HepG2 (cell line): Measurements from ENCODE around the gene MBTPS1. TPM values are rescaled to one million over a fixed set of nuclear protein-coding genes. Genes with fewer than 3 reads are reported as not detected.

ENCODE experiments used
- ATAC-seq: fragments of 200-7000 bp; cut with Tn5 transposase; 3 replicates; pipeline ENCODE4 v1.9.1; 2020; ENCODE audit warnings: mild to moderate bottlenecking, moderate library complexity
- BruUV-seq: library from RNA; stranded (reverse); fragments of 400-500 nt; replicated peaks from 2 replicates; lab custom pipeline; 2021; lab: Mats Ljungman, UMichigan
- CTCF ChIA-PET: fragments of 300-600 bp; formaldehyde crosslinking; extraction: SDS; loops from one replicate; lab custom pipeline; 2021; ENCODE audit warnings: low total read pairs, inconsistent platforms, low intra/inter-chr PET ratio; lab: Yijun Ruan, JAX
- POLR2A ChIA-PET: fragments of 350-600 bp; sonication (Branson Sonifier 250); formaldehyde crosslinking; loops from one replicate; lab custom pipeline; 2020; ENCODE audit warnings: antibody characterized with exemption, inconsistent platforms; lab: Yijun Ruan, JAX
- DNase-seq: peaks from one replicate; pipeline ENCODE4 v3.0.0-alpha.2; 2015; ENCODE audit warnings: low spot score
- FAIRE-seq: peaks from 3 replicates; lab custom pipeline; 2011; peaks lifted over from hg19 to GRCh38; lab: Jason Lieb, UNC
- H2AFZ ChIP-seq: one replicate; pipeline ENCODE4 v1.6.1; 2011; ENCODE audit warnings: low read length, inconsistent platforms
- H3K27ac ChIP-seq: fragments of 300-600 bp; 3 replicates; pipeline ENCODE4 v1.8.0; 2011; ENCODE audit warnings: mixed run types, mild to moderate bottlenecking, mixed read lengths, low read length, inconsistent platforms; ENCODE audit not compliant: insufficient read depth; ENCODE audit errors: extremely low read length
- H3K27me3 ChIP-seq, 2 experiments: fragments of 200-600 bp in 1 of 2; 2 replicates in 1 of 2; 3 replicates in 1 of 2; pipeline versions ENCODE4 v1.6.0 to v1.8.0; 2011; ENCODE audit warnings: low read length in 2 of 2, mild to moderate bottlenecking in 2 of 2, moderate library complexity in 2 of 2, inconsistent platforms in 1 of 2; ENCODE audit not compliant: insufficient read depth in 2 of 2, control insufficient read depth in 1 of 2
- H3K36me3 ChIP-seq, 2 experiments: fragments of 200-600 bp in 1 of 2; replicated peaks in 1 of 2; 2 replicates in 1 of 2; 3 replicates in 1 of 2; pipeline versions ENCODE4 v1.5.1 to v1.8.0; 2011; ENCODE audit warnings: low read length in 2 of 2, inconsistent platforms in 1 of 2; ENCODE audit not compliant: insufficient read depth in 2 of 2, control insufficient read depth in 1 of 2
- H3K4me1 ChIP-seq: 2 replicates; pipeline ENCODE4 v1.5.1; 2012; ENCODE audit warnings: low read length, inconsistent platforms; ENCODE audit not compliant: insufficient read depth
- H3K4me2 ChIP-seq: 2 replicates; pipeline ENCODE4 v1.6.0; 2011; ENCODE audit warnings: low read depth, low read length, inconsistent platforms
- H3K4me3 ChIP-seq, 3 experiments: fragments of 200-600 bp in 1 of 3; sonication (generic), shearing (Covaris generic) in 1 of 3; replicated peaks in 1 of 3; 2 replicates each; pipeline ENCODE4 v1.5.1; 2011 to 2016; ENCODE audit warnings: low read length in 3 of 3, inconsistent platforms in 2 of 3, low read depth in 2 of 3, mild to moderate bottlenecking in 2 of 3, control low read depth in 1 of 3, mixed read lengths in 1 of 3; ENCODE audit not compliant: insufficient read depth in 1 of 3
- H3K79me2 ChIP-seq: one replicate; pipeline ENCODE4 v1.6.1; 2011; ENCODE audit warnings: low read length, inconsistent platforms; ENCODE audit not compliant: insufficient read depth
- H3K9ac ChIP-seq: 2 replicates; pipeline ENCODE4 v1.6.0; 2011; ENCODE audit warnings: mild to moderate bottlenecking, low read depth, low read length, inconsistent platforms; ENCODE audit not compliant: insufficient read depth
- H3K9me3 ChIP-seq: 2 replicates; pipeline ENCODE4 v1.5.1; 2012; ENCODE audit warnings: mild to moderate bottlenecking, low read length
- H4K20me1 ChIP-seq: 2 replicates; pipeline ENCODE4 v1.6.0; 2011; ENCODE audit warnings: inconsistent platforms, mild to moderate bottlenecking, low read length, moderate library complexity; ENCODE audit not compliant: insufficient read depth
- BHLHE40 ChIP-seq: IDR thresholded peaks from 2 replicates; pipeline ENCODE4 v1.6.1; 2011; ENCODE audit warnings: low read length, improper control_type of control experiment
- CCDC6 ChIP-seq: sonication (generic); formaldehyde crosslinking; IDR thresholded peaks from 2 replicates; pipeline ENCODE4 v1.8.1; 2022; ENCODE audit warnings: mild to moderate bottlenecking, missing genetic modification reagents, moderate library complexity
- EEA1 ChIP-seq: sonication (generic); formaldehyde crosslinking; IDR thresholded peaks from 2 replicates; pipeline ENCODE4 v1.5.1; 2020; ENCODE audit warnings: mild to moderate bottlenecking, missing genetic modification reagents, borderline replicate concordance
- EP300 ChIP-seq, 3 experiments: sonication (generic) in 1 of 3; formaldehyde crosslinking in 1 of 3; IDR thresholded peaks; 2 replicates each; pipeline versions ENCODE4 v1.5.1 to v1.6.1; 2011 to 2020; ENCODE audit warnings: low read depth in 2 of 3, low read length in 2 of 3, borderline replicate concordance in 1 of 3, improper control_type of control experiment in 1 of 3, mild to moderate bottlenecking in 1 of 3, missing genetic modification reagents in 1 of 3, moderate library complexity in 1 of 3
- HOXA7 ChIP-seq: sonication (generic); formaldehyde crosslinking; IDR thresholded peaks from 2 replicates; pipeline ENCODE4 v1.8.1; 2022; ENCODE audit warnings: mild to moderate bottlenecking, missing genetic modification reagents, moderate library complexity
- KAT7 ChIP-seq: IDR thresholded peaks from 2 replicates; pipeline ENCODE4 v1.6.1; 2018; ENCODE audit warnings: borderline replicate concordance, missing compliant biosample characterization
- MNT ChIP-seq: fragments of 450-650 bp; IDR thresholded peaks from 2 replicates; pipeline ENCODE4 v1.6.1; 2016
- RAD51 ChIP-seq: fragments of 450-650 bp; IDR thresholded peaks from 2 replicates; pipeline ENCODE4 v1.6.1; 2016; ENCODE audit warnings: borderline replicate concordance
- SATB2 ChIP-seq: sonication (generic); formaldehyde crosslinking; IDR thresholded peaks from 2 replicates; pipeline ENCODE4 v1.5.0; 2020; ENCODE audit warnings: missing genetic modification reagents
- USF2 ChIP-seq, 2 experiments: sonication (generic) in 1 of 2; formaldehyde crosslinking in 1 of 2; IDR thresholded peaks; 2 replicates each; pipeline versions ENCODE4 v1.5.1 to v1.6.1; 2011 to 2020; ENCODE audit warnings: borderline replicate concordance in 1 of 2, low read depth in 1 of 2, low read length in 1 of 2, mild to moderate bottlenecking in 1 of 2, missing genetic modification reagents in 1 of 2, moderate library complexity in 1 of 2
- ZNF20 ChIP-seq: sonication (generic); formaldehyde crosslinking; IDR thresholded peaks from 2 replicates; pipeline ENCODE4 v1.4.0; 2020; ENCODE audit warnings: mild to moderate bottlenecking, moderate library complexity, missing genetic modification reagents
- ZNF331 ChIP-seq: sonication (generic); formaldehyde crosslinking; IDR thresholded peaks from 2 replicates; pipeline ENCODE4 v1.4.0; 2020; ENCODE audit warnings: missing genetic modification reagents
- ZNF709 ChIP-seq: sonication (generic); formaldehyde crosslinking; IDR thresholded peaks from 2 replicates; pipeline ENCODE4 v1.5.0; 2020; ENCODE audit warnings: mild to moderate bottlenecking, missing genetic modification reagents
- ZNF83 ChIP-seq: sonication (generic); formaldehyde crosslinking; IDR thresholded peaks from 2 replicates; pipeline ENCODE4 v1.4.0; 2020; ENCODE audit warnings: missing genetic modification reagents, mild to moderate bottlenecking, borderline replicate concordance
- WGBS: methylation state at CpG from one replicate; pipeline ENCODE4 v1.1.6; 2017; ENCODE audit warnings: low lambda C conversion rate; 5-methylcytosine and 5-hydroxymethylcytosine counted together
- in situ Hi-C: cut with HindIII; loops from 2 replicates; pipeline ENCODE4 v1.10.0; 2017; ENCODE audit warnings: low pct_unique_long_range_greater_than_20kb; ENCODE audit not compliant: extremely low pct_ligation_motif_present
- intact Hi-C: fragments of 100-400 bp; cut with micrococcal nuclease; formaldehyde crosslinking; loops from one replicate; pipeline ENCODE4 v1.10.0; 2022; ENCODE audit not compliant: unreplicated experiment
- polyA plus RNA-seq, 8 experiments: library from polyadenylated mRNA; depleted of rRNA in 3 of 8; stranded (reverse) in 7 of 8; unstranded in 1 of 8; fragments of >200 nt; fragmentation: Illumina TruSeq in 4 of 8; extraction: Trizol in 4 of 8; gene quantifications; 2 replicates each; pipeline versions ENCODE4 v1.2.1 to v1.2.3, GENCODE V29; 2011 to 2016; ENCODE audit warnings: low read depth in 4 of 8, missing spikeins in 1 of 8, mixed read lengths in 1 of 8; ENCODE audit not compliant: insufficient read depth in 1 of 8
- total RNA-seq, 5 experiments: library from RNA; depleted of rRNA; stranded (reverse); fragments of >200 nt; fragmentation: Illumina TruSeq; extraction: Trizol; gene quantifications; 2 replicates each; pipeline ENCODE4 v1.2.3, GENCODE V29; 2016; ENCODE audit warnings: low read depth in 1 of 5
- TF ChIP-seq, protein P1 (sequence below): sonication (generic); formaldehyde crosslinking; IDR thresholded peaks from 2 replicates; pipeline ENCODE4 v1.4.0; 2020; ENCODE audit warnings: mild to moderate bottlenecking, low read depth, missing genetic modification reagents

MBTPS1 gene
- total and polyA plus RNA-seq, 2 of the 13 experiments (the other 11 are each of a cell fraction or from before 2014, with no cell fraction given): 56.7 to 91.3 TPM

DNA sequence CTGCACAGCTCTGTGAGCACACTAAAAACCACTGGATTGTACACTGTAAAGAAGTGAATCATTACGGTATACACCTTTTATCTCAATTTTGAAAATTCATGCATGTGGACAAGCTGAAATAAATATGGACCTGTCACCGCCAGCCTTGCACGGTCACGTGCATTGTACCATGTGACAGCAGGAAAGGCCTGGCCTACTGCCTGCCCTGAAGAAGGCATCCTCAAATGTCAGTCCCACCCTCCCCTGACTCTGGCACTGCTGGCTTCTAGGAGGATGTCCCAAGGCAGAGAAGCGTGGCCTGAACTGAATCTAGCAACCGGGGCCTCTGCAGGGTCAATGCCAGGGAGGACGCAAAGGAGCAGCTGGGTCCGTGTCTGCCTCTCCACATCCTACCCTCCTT, 108.8 kb downstream of the MBTPS1 start:
- no TSS peak for BruUV-seq
- Histone ChIP-seq H3K9me3 (peaks cover 5% of the 10 kb centered on the region), H3K36me3 (no peaks in the 10 kb centered on the region), H3K4me3 (no peak overlapping the region), H3K4me1 (no peaks in the 10 kb centered on the region), H3K4me2 (no peak overlapping the region), H3K79me2 (no peaks in the 10 kb centered on the region), H3K9ac (no peak overlapping the region), H3K27me3 (peaks cover 4 to 41% of the 10 kb centered on the region in 2 experiments; a peak in 4 of 5 replicates), H4K20me1 (no peaks in the 10 kb centered on the region), H2AFZ (no peak overlapping the region), H3K27ac (no peak overlapping the region)
- ATAC-seq (no peak), DNase-seq (no peak), FAIRE-seq (no peak)
- 48% methylated on average over 8 of the region's 8 CpGs for WGBS
- in situ Hi-C loops: no loop called here
- ChIA-PET CTCF (no interaction called here), POLR2A (no interaction called here)
- intact Hi-C loops: no loop called here
- peak; percentile 52; the same call in 1 of the 2 replicates for TF ChIP-seq USF2 (IDR thresholded peaks at IDR 0.05; ENCODE audit: low read depth, low read length)
- TF ChIP-seq USF2 (CRISPR knock-in tag; IDR thresholded peaks at IDR 0.05; ENCODE audit: borderline replicate concordance): no peak; the same call in 1 of the 2 replicates
- TF ChIP-seq EEA1 (CRISPR knock-in tag): no peak
- no peak for TF ChIP-seq ZNF20 (CRISPR knock-in tag)
- TF ChIP-seq ZNF331: no peak
- 0 out of 2 replicates have a peak, but pooled peaks have one; percentile 22 for TF ChIP-seq BHLHE40
- TF ChIP-seq MNT: peak; percentile 23; the same call in 1 of the 2 replicates
- no peak for TF ChIP-seq KAT7 (CRISPR knock-in tag)
- no peak for TF ChIP-seq HOXA7 (CRISPR knock-in tag)
- TF ChIP-seq ZNF709: no peak
- TF ChIP-seq EP300 (IDR thresholded peaks at IDR 0.05; ENCODE audit: low read depth in 2 of 2, low read length in 2 of 2): no peak
- no peak for TF ChIP-seq EP300 (CRISPR knock-in tag; IDR thresholded peaks at IDR 0.05; ENCODE audit: borderline replicate concordance)
- no peak for TF ChIP-seq SATB2
- no peak for TF ChIP-seq CCDC6 (CRISPR knock-in tag)
- TF ChIP-seq RAD51: no peak
- no peak for TF ChIP-seq ZNF83 (CRISPR knock-in tag)
- TF ChIP-seq, protein P1, sequence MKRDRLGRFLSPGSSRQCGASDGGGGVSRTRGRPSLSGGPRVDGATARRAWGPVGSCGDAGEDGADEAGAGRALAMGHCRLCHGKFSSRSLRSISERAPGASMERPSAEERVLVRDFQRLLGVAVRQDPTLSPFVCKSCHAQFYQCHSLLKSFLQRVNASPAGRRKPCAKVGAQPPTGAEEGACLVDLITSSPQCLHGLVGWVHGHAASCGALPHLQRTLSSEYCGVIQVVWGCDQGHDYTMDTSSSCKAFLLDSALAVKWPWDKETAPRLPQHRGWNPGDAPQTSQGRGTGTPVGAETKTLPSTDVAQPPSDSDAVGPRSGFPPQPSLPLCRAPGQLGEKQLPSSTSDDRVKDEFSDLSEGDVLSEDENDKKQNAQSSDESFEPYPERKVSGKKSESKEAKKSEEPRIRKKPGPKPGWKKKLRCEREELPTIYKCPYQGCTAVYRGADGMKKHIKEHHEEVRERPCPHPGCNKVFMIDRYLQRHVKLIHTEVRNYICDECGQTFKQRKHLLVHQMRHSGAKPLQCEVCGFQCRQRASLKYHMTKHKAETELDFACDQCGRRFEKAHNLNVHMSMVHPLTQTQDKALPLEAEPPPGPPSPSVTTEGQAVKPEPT (CRISPR knock-in tag): no peak
